Type B pancreatic cell (in vitro differentiated cells): Measurements from ENCODE around the gene RAB36. TPM values are rescaled to one million over a fixed set of nuclear protein-coding genes. Genes with fewer than 3 reads are reported as not detected.

Experiments used
- DNase-seq: peaks from one replicate; pipeline ENCODE4 v3.0.0; 2021; ENCODE audit warnings: mixed read lengths; ENCODE audit not compliant: unreplicated experiment; ENCODE audit errors: extremely low spot score
- H3K27ac Mint-ChIP-seq: 2 replicates; pipeline ENCODE4 v1.8.0; 2021; ENCODE audit warnings: mild to moderate bottlenecking, mixed read lengths
- H3K27me3 Mint-ChIP-seq: 2 replicates; pipeline ENCODE4 v1.8.0; 2021; ENCODE audit warnings: mixed read lengths
- H3K36me3 Mint-ChIP-seq: 2 replicates; pipeline ENCODE4 v1.8.0; 2021; ENCODE audit warnings: mixed read lengths
- H3K4me1 Mint-ChIP-seq: one replicate; pipeline ENCODE4 v1.8.0; 2021; ENCODE audit warnings: mixed read lengths; ENCODE audit not compliant: unreplicated experiment
- H3K4me3 Mint-ChIP-seq: 2 replicates; pipeline ENCODE4 v1.8.0; 2021; ENCODE audit warnings: mild to moderate bottlenecking, mixed read lengths
- H3K9me3 Mint-ChIP-seq: 2 replicates; pipeline ENCODE4 v1.8.0; 2021; ENCODE audit warnings: mixed read lengths
- total RNA-seq: library from RNA; stranded (reverse); gene quantifications from 2 replicates; pipeline ENCODE4 v1.2.1, GENCODE V29; 2021; ENCODE audit warnings: low replicate concordance
- TF ChIP-seq, protein P1 (sequence below): fragments of 200-600 bp; sonication (generic); conservative IDR thresholded peaks from 2 replicates; pipeline ENCODE4 v1.5.0; 2021; ENCODE audit warnings: antibody characterized with exemption, mild to moderate bottlenecking

The RAB36 gene
- total RNA-seq, 1 donor from 2014 or later: 18.4 TPM

DNA sequence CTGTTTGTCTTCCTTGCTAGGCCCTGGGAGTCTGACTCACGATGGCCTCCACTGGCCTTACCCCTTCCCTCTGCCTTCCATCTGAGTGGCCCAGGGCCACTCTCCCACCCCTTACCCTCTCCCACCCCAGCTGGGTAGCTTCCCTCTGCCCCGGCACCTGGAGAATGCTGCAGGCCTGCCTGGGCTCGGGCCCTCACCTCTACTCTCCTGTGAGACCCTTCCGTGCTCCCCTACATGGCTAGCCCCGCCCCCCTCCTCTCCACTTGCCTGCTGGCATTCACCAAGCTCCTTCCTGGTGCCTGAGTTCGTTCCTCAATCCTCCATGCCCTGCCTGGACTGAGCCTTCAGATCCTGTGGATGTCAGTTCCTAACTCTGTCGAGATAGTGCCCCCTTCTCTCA lies 8.7 kb downstream of the RAB36 start:
- Mint-ChIP-seq H3K27me3 (no peaks in the 10 kb centered on the region), H3K27ac (no peak overlapping the region), H3K9me3 (no peaks in the 10 kb centered on the region), H3K36me3 (peaks cover 11% of the 10 kb centered on the region), H3K4me3 (no peak overlapping the region), H3K4me1 (peaks cover 22% of the 10 kb centered on the region)
- TF ChIP-seq, protein P1, sequence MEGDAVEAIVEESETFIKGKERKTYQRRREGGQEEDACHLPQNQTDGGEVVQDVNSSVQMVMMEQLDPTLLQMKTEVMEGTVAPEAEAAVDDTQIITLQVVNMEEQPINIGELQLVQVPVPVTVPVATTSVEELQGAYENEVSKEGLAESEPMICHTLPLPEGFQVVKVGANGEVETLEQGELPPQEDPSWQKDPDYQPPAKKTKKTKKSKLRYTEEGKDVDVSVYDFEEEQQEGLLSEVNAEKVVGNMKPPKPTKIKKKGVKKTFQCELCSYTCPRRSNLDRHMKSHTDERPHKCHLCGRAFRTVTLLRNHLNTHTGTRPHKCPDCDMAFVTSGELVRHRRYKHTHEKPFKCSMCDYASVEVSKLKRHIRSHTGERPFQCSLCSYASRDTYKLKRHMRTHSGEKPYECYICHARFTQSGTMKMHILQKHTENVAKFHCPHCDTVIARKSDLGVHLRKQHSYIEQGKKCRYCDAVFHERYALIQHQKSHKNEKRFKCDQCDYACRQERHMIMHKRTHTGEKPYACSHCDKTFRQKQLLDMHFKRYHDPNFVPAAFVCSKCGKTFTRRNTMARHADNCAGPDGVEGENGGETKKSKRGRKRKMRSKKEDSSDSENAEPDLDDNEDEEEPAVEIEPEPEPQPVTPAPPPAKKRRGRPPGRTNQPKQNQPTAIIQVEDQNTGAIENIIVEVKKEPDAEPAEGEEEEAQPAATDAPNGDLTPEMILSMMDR: no peak
- DNase-seq: no peak

DNA sequence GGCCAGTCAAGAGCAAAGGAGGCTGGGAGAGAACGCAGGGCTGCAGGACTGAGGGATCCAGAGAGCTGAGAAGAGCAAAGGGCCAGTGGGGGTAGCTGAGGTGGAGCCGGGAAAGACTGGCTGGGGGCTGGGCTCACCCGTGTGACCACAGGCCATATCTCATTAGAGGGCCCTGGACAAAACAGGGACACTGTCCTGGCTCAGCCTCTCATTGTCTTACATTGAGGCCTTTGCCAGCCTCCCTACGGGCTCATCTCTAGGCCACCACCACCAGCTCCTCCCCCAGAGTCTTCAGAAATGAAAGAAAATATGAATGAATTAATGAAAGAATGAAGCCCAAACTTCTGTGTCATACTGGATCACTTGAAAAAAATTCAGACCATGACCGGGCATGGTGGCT lies 9.2 kb downstream of the RAB36 start:
- H3K4me3 Mint-ChIP-seq: no peak overlapping the region
- TF ChIP-seq, protein P1: no peak
- H3K9me3 Mint-ChIP-seq: no peaks in the 10 kb centered on the region
- no peaks in the 10 kb centered on the region for H3K27me3 Mint-ChIP-seq
- H3K27ac Mint-ChIP-seq: no peak overlapping the region
- peaks cover 11% of the 10 kb centered on the region for H3K36me3 Mint-ChIP-seq
- DNase-seq: no peak
- peaks cover 21% of the 10 kb centered on the region for H3K4me1 Mint-ChIP-seq

DNA sequence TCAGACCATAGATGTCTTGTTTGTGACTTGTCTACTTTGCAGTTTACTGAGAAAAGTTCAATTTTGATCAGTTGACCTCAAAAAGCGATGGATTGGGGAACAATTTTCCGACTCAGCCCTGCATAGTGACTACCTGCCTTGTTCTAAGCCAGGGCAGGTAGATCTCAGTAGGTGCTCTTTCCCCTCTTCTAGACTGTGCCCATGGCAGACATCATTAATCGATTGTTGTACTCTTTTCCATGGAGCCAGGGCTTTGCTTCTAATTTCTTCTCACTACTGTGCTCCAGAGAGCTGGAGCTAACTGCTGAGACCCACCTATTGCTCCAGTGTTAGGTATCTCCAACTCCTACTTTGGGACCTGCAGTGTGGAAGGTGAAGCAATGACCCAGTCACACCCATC lies 9.9 kb downstream of the RAB36 start:
- no peak for DNase-seq
- H3K27me3 Mint-ChIP-seq: no peaks in the 10 kb centered on the region
- TF ChIP-seq, protein P1: no peak
- no peaks in the 10 kb centered on the region for H3K9me3 Mint-ChIP-seq
- H3K27ac Mint-ChIP-seq: no peak overlapping the region
- peaks cover 14% of the 10 kb centered on the region for H3K4me1 Mint-ChIP-seq
- H3K36me3 Mint-ChIP-seq: peaks cover 5% of the 10 kb centered on the region
- H3K4me3 Mint-ChIP-seq: no peak overlapping the region

DNA sequence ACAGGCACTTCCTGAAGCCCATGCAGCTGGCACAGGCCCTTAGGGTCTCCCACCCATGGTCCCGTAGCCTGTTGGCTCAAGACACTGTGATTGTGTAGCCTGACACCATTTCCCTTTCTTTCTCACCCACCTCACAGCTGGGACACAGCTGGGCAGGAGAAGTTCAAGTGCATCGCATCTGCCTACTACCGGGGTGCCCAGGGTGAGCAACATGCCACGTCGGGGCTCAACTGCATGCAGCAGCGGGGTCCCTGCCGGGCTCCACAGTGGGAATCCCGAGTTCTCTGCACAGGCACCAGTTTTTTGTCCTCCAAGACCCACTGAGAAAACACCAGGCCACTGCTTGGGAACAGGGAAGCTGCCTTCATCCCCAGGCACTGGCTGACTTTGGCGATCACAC lies 10.6 kb downstream of the RAB36 start:
- H3K9me3 Mint-ChIP-seq: no peaks in the 10 kb centered on the region
- H3K36me3 Mint-ChIP-seq: peaks cover 5% of the 10 kb centered on the region
- no peak for DNase-seq
- no peaks in the 10 kb centered on the region for H3K27me3 Mint-ChIP-seq
- H3K27ac Mint-ChIP-seq: no peak overlapping the region
- peaks cover 10% of the 10 kb centered on the region for H3K4me1 Mint-ChIP-seq
- H3K4me3 Mint-ChIP-seq: no peak overlapping the region
- TF ChIP-seq, protein P1: no peak

DNA sequence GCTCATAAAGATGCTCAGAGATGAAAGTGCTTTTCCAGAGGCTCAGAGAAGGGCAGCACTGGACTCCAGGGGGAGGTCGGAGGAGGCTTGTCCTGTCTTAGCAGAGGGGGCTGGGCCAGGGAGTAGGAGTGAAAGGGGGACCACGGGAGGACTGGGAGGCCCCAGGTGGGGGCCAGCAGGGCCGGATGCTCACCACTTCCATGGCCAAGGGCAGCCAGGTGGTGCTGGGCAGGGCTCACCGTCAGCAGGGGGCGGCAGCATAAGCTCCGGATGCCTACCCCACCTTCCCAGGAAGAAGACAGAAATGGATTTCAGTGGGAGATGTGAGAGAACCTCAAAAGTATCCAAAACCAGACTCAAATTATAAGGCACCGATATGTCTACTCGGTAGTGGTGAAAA lies 11.0 kb downstream of the RAB36 start:
- no peak overlapping the region for H3K4me3 Mint-ChIP-seq
- H3K27me3 Mint-ChIP-seq: no peaks in the 10 kb centered on the region
- TF ChIP-seq, protein P1: no peak
- no peak overlapping the region for H3K27ac Mint-ChIP-seq
- no peaks in the 10 kb centered on the region for H3K9me3 Mint-ChIP-seq
- DNase-seq: no peak
- peaks cover 8% of the 10 kb centered on the region for H3K4me1 Mint-ChIP-seq
- H3K36me3 Mint-ChIP-seq: peaks cover 5% of the 10 kb centered on the region
